Measurements from ENCODE around the gene RASL10A.

GRCh38 chr22:29342577-29343312 lies 27.2 kb upstream of the RASL10A start:
- TF ChIP-seq, protein P1, sequence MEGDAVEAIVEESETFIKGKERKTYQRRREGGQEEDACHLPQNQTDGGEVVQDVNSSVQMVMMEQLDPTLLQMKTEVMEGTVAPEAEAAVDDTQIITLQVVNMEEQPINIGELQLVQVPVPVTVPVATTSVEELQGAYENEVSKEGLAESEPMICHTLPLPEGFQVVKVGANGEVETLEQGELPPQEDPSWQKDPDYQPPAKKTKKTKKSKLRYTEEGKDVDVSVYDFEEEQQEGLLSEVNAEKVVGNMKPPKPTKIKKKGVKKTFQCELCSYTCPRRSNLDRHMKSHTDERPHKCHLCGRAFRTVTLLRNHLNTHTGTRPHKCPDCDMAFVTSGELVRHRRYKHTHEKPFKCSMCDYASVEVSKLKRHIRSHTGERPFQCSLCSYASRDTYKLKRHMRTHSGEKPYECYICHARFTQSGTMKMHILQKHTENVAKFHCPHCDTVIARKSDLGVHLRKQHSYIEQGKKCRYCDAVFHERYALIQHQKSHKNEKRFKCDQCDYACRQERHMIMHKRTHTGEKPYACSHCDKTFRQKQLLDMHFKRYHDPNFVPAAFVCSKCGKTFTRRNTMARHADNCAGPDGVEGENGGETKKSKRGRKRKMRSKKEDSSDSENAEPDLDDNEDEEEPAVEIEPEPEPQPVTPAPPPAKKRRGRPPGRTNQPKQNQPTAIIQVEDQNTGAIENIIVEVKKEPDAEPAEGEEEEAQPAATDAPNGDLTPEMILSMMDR (conservative IDR thresholded peaks at IDR 0.05) = no peak
- TF ChIP-seq ZFX (IDR thresholded peaks at IDR 0.05) = peak; percentile 44; the same call in 1 of the 2 replicates

Measured in C4-2B (cell line).